Mesenchymal stem cell (in vitro differentiated cells and primary cell): Measurements from ENCODE around the gene TIMM29. TPM values are rescaled to one million over a fixed set of nuclear protein-coding genes. Genes with fewer than 3 reads are reported as not detected.

Experiments
- DNase-seq: peaks from one replicate; pipeline ENCODE4 v3.0.0-alpha.2; 2013
- H2AFZ ChIP-seq: one replicate; pipeline ENCODE4 v1.6.1; 2013; ENCODE audit warnings: low read depth, mild to moderate bottlenecking, control low read depth, inconsistent platforms, low read length, moderate library complexity
- H2AK5ac ChIP-seq: 2 replicates; pipeline ENCODE4 v1.6.1; 2013; ENCODE audit warnings: low read length, moderate library complexity, mild to moderate bottlenecking, inconsistent platforms; ENCODE audit not compliant: severe bottlenecking
- H2BK120ac ChIP-seq: one replicate; pipeline ENCODE4 v1.6.1; 2013; ENCODE audit warnings: low read depth, mild to moderate bottlenecking, inconsistent platforms, low read length, moderate library complexity
- H2BK12ac ChIP-seq, 2 experiments: one replicate each; pipeline ENCODE4 v1.6.1; 2013; ENCODE audit warnings: inconsistent platforms in 2 of 2, low read length in 2 of 2, mild to moderate bottlenecking in 2 of 2, moderate library complexity in 2 of 2, control low read depth in 1 of 2
- H2BK15ac ChIP-seq: one replicate; pipeline ENCODE4 v1.6.1; 2013; ENCODE audit warnings: mild to moderate bottlenecking, low read depth, inconsistent platforms; ENCODE audit not compliant: poor library complexity, severe bottlenecking
- H2BK5ac ChIP-seq: 2 replicates; pipeline ENCODE4 v1.6.1; 2013; ENCODE audit warnings: low read depth, mild to moderate bottlenecking, low read length, control low read depth, inconsistent platforms; ENCODE audit not compliant: poor library complexity, severe bottlenecking
- H3K14ac ChIP-seq, 2 experiments: one replicate each; pipeline ENCODE4 v1.6.1; 2013; ENCODE audit warnings: inconsistent platforms in 2 of 2, low read length in 2 of 2, control low read depth in 1 of 2, mild to moderate bottlenecking in 1 of 2, moderate library complexity in 1 of 2
- H3K18ac ChIP-seq, 2 experiments: one replicate each; pipeline ENCODE4 v1.6.1; 2013; ENCODE audit warnings: inconsistent platforms in 2 of 2, low read length in 2 of 2, control low read depth in 1 of 2, low read depth in 1 of 2, mild to moderate bottlenecking in 1 of 2
- H3K23ac ChIP-seq, 2 experiments: one replicate each; pipeline ENCODE4 v1.6.1; 2013; ENCODE audit warnings: inconsistent platforms in 2 of 2, low read length in 2 of 2, mild to moderate bottlenecking in 2 of 2, moderate library complexity in 2 of 2, control low read depth in 1 of 2
- H3K27ac ChIP-seq: 2 replicates; pipeline ENCODE4 v1.5.1; 2013; ENCODE audit warnings: mild to moderate bottlenecking, moderate library complexity, low read length, control low read depth, inconsistent platforms; ENCODE audit not compliant: poor library complexity, severe bottlenecking
- H3K27me3 ChIP-seq, 2 experiments: 2 replicates each; pipeline versions ENCODE4 v1.6.1 to v1.7.0; 2013; ENCODE audit warnings: low read length in 2 of 2, mild to moderate bottlenecking in 2 of 2, moderate library complexity in 2 of 2, control low read depth in 1 of 2, inconsistent platforms in 1 of 2; ENCODE audit not compliant: control insufficient read depth in 1 of 2, insufficient read depth in 1 of 2
- H3K36me3 ChIP-seq, 2 experiments: 2 replicates each; pipeline versions ENCODE4 v1.6.1 to v1.7.0; 2013; ENCODE audit warnings: low read length in 2 of 2, control low read depth in 1 of 2, inconsistent platforms in 1 of 2, low read depth in 1 of 2, mild to moderate bottlenecking in 1 of 2; ENCODE audit not compliant: insufficient read depth in 2 of 2, control insufficient read depth in 1 of 2
- H3K4ac ChIP-seq, 2 experiments: one replicate each; pipeline ENCODE4 v1.6.1; 2013; ENCODE audit warnings: inconsistent platforms in 2 of 2, low read length in 2 of 2, mild to moderate bottlenecking in 2 of 2, moderate library complexity in 2 of 2, control low read depth in 1 of 2, low read depth in 1 of 2
- H3K4me1 ChIP-seq: 2 replicates; pipeline ENCODE4 v1.6.1; 2013; ENCODE audit warnings: low read depth, low read length, control low read depth; ENCODE audit not compliant: control insufficient read depth, insufficient read depth
- H3K4me2 ChIP-seq: 2 replicates; pipeline ENCODE4 v1.6.1; 2013; ENCODE audit warnings: low read length, mild to moderate bottlenecking, inconsistent platforms; ENCODE audit not compliant: poor library complexity, severe bottlenecking
- H3K4me3 ChIP-seq, 2 experiments: 2 replicates each; pipeline versions ENCODE4 v1.5.1 to v1.7.0; 2013; ENCODE audit warnings: low read length in 2 of 2, mild to moderate bottlenecking in 2 of 2, control low read depth in 1 of 2, low read depth in 1 of 2; ENCODE audit not compliant: insufficient read depth in 1 of 2
- H3K79me1 ChIP-seq: replicated peaks from 2 replicates; pipeline ENCODE4 v1.6.1; 2013; ENCODE audit warnings: mild to moderate bottlenecking, control low read depth, low read length, inconsistent platforms; ENCODE audit not compliant: poor library complexity, severe bottlenecking
- H3K9ac ChIP-seq: 2 replicates; pipeline ENCODE4 v1.7.0; 2013; ENCODE audit warnings: mild to moderate bottlenecking, low read length, moderate library complexity
- H3K9me3 ChIP-seq: 2 replicates; pipeline ENCODE4 v1.7.0; 2013; ENCODE audit warnings: mild to moderate bottlenecking, low read length; ENCODE audit not compliant: control insufficient read depth
- H4K8ac ChIP-seq: one replicate; pipeline ENCODE4 v1.6.1; 2013; ENCODE audit warnings: inconsistent platforms, mild to moderate bottlenecking, low read length, moderate library complexity
- H4K91ac ChIP-seq: one replicate; pipeline ENCODE4 v1.6.1; 2013; ENCODE audit warnings: mild to moderate bottlenecking, low read length, inconsistent platforms
- WGBS: methylation state at CpG from one replicate; pipeline ENCODE4 v1.1.7; 2013; ENCODE audit warnings: mixed read lengths; 5-methylcytosine and 5-hydroxymethylcytosine counted together
- polyA plus RNA-seq, 2 experiments: library from polyadenylated mRNA; stranded (reverse); fragments of 200-250 nt; gene quantifications; one replicate each; pipeline ENCODE4 v1.2.3, GENCODE V29; 2013

The TIMM29 gene
- 20.0 TPM for polyA plus RNA-seq (2013, experiment 1 of 2)
- 22.7 TPM for polyA plus RNA-seq (2013, experiment 2 of 2)

DNA sequence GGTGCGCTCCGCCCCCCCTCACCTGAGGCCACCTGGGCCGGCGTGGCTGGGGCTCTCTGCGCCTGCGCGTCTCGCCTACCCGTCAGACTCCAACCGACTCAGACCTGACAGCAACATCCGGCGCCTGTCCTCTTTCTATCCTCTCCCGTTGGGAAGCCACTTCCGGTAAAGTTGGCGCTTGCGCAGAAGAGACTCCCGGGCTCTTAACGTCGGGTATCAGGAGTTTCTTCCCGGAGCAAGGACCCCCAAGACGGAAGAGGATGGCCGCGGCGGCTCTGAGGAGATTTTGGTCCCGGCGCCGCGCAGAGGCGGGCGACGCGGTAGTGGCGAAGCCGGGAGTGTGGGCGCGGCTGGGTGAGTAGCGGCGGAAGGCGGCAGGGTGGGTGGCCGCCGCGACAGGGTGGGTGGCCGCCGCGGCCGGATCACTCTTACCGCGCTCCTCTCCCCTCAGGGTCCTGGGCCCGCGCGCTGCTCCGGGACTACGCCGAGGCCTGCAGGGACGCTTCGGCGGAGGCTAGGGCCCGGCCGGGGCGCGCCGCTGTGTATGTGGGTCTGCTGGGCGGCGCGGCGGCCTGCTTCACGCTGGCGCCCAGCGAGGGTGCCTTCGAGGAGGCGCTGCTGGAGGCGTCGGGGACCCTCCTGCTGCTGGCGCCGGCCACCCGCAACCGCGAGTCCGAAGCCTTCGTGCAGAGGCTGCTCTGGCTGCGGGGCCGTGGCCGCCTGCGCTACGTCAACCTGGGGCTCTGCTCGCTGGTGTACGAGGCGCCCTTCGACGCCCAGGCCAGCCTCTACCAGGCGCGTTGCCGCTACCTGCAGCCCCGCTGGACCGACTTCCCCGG, at the start of gene TIMM29, which contains the start of gene YIPF2:
TIMM29 (plus strand) TSS at position 249 of the 839 bp plus-strand sequence; CDS start at position 261, 12 bp downstream.
YIPF2 (minus strand) TSS at position 77 of the 839 bp plus-strand sequence. CDS start 229 bp downstream, outside the sequence.
- Histone ChIP-seq H3K4me2 (peak within 1 kb of the TSS; percentile 98), H3K36me3 (peaks cover 26 to 46% of the 10 kb centered on the region in 2 experiments), H3K23ac (peak within 1 kb of the TSS in 1 of 2 experiments; percentile 92), H2BK120ac (peak within 1 kb of the TSS; percentile 84), H3K79me1 (peaks cover 34% of the 10 kb centered on the region), H4K8ac (peak within 1 kb of the TSS; percentile 99), H2BK15ac (peak within 1 kb of the TSS; percentile 39), H3K27me3 (no peaks in the 10 kb centered on the region), H2AFZ (peak within 1 kb of the TSS; percentile 36), H3K18ac (peak within 1 kb of the TSS; percentile 85 to 94), H3K4me1 (peaks cover 19% of the 10 kb centered on the region), H3K14ac (peak within 1 kb of the TSS in 1 of 2 experiments; percentile 87), H3K9ac (peak within 1 kb of the TSS; percentile 92), H4K91ac (peak within 1 kb of the TSS; percentile 90), H2BK5ac (no peak within 1 kb of the TSS), H3K27ac (no peak within 1 kb of the TSS), H3K4ac (peak within 1 kb of the TSS; percentile 91 to 99), H3K9me3 (no peaks in the 10 kb centered on the region), H2AK5ac (peak within 1 kb of the TSS; percentile 87), H2BK12ac (peak within 1 kb of the TSS; percentile 31 to 76), H3K4me3 (peak within 1 kb of the TSS; percentile 93 to 95)
- 1% methylated on average over 58 of the region's 96 CpGs for WGBS
- peak; percentile 98 for DNase-seq

DNA sequence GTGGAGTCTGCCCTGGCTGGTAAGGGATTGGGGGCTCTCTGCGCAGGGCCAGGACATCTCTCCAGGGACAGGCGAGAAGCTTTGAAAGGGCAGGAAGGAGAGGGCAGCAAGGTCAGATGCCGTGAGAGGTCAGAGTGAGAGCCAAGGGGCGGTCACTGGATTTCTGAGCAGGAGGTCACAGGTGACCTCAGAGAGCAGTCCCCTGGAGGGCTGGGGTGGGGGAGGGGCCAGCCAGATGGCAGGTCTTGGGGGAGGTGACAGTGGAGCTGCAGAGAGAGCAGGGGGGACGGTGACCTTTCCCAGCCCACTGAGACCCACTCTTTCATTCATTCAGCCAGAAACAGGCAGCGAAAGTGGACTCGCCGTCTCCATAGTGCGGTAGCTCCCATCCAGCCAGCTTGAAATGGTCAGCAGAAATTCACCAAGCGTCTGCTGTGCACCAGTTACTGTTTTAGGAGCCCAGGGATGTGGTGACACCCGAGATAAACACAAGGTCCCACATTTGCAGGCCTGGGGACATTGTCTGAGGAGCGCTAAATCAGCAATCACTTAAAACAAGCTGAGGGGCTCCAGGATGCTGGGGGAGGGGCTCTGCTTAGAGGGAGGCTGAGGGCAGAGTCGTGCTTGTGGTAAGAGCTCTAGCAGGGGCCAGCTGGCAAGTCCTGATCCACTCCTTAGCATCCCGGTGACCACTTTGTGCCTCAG, 47.1 kb upstream of the TIMM29 start:
- H3K4me2 ChIP-seq: no peak overlapping the region
- no peak overlapping the region for H4K91ac ChIP-seq
- H4K8ac ChIP-seq: peak overlapping the region; percentile 32
- H3K4me1 ChIP-seq: peaks cover 33% of the 10 kb centered on the region
- H2AFZ ChIP-seq: no peak overlapping the region
- 41% methylated on average over 14 of the region's 14 CpGs for WGBS
- H2BK12ac ChIP-seq: peak overlapping the region; percentile 43 to 60
- no peak overlapping the region for H3K14ac ChIP-seq
- no peak overlapping the region for H3K27ac ChIP-seq
- no peak overlapping the region for H2AK5ac ChIP-seq
- H3K4me3 ChIP-seq: no peak overlapping the region
- H3K9ac ChIP-seq: no peak overlapping the region
- no peak overlapping the region for H3K4ac ChIP-seq
- no peak for DNase-seq
- H3K36me3 ChIP-seq: peaks cover 0 to 11% of the 10 kb centered on the region in 2 experiments
- peaks cover 48% of the 10 kb centered on the region for H3K79me1 ChIP-seq
- H2BK15ac ChIP-seq: no peak overlapping the region
- H3K23ac ChIP-seq: peak overlapping the region in 1 of 2 experiments; percentile 57
- H3K18ac ChIP-seq: peak overlapping the region in 1 of 2 experiments; percentile 67
- H3K27me3 ChIP-seq: no peaks in the 10 kb centered on the region
- H2BK5ac ChIP-seq: no peak overlapping the region
- H3K9me3 ChIP-seq: no peaks in the 10 kb centered on the region
- H2BK120ac ChIP-seq: no peak overlapping the region

DNA sequence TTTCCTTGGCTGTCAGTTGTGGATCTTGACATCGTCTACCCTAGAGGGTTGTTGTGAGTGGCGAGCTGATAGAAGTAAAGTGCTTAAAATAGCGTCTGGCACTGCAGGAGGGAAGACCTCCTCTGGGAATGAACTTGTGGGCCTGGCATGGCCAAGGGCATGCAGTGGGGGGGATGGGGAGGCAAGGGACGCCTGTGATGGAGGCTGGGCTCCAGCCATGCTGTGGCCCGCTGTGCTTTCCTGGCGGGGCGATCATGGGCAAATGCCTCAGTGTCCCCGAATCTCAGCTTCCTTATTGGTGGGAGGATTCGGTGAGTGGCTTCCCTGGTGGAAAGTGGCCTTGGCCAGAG, 46.5 kb upstream of the TIMM29 start:
- peak overlapping the region in 1 of 2 experiments; percentile 57 for H3K23ac ChIP-seq
- H3K14ac ChIP-seq: no peak overlapping the region
- H4K8ac ChIP-seq: peak overlapping the region; percentile 32
- H3K4ac ChIP-seq: no peak overlapping the region
- H2BK15ac ChIP-seq: no peak overlapping the region
- peak overlapping the region; percentile 43 to 60 for H2BK12ac ChIP-seq
- H3K4me1 ChIP-seq: peaks cover 34% of the 10 kb centered on the region
- H3K18ac ChIP-seq: peak overlapping the region in 1 of 2 experiments; percentile 46
- H3K27me3 ChIP-seq: no peaks in the 10 kb centered on the region
- no peak overlapping the region for H3K4me2 ChIP-seq
- no peak overlapping the region for H2AFZ ChIP-seq
- DNase-seq: no peak
- H2AK5ac ChIP-seq: no peak overlapping the region
- H2BK5ac ChIP-seq: no peak overlapping the region
- H4K91ac ChIP-seq: peak overlapping the region; percentile 40
- peaks cover 0 to 14% of the 10 kb centered on the region in 2 experiments for H3K36me3 ChIP-seq
- no peak overlapping the region for H3K4me3 ChIP-seq
- H3K9me3 ChIP-seq: no peaks in the 10 kb centered on the region
- H2BK120ac ChIP-seq: no peak overlapping the region
- no peak overlapping the region for H3K27ac ChIP-seq
- no peak overlapping the region for H3K9ac ChIP-seq
- WGBS: 78% methylated on average over 9 of the region's 9 CpGs
- peaks cover 49% of the 10 kb centered on the region for H3K79me1 ChIP-seq

- Histone ChIP-seq H3K23ac (no peak overlapping the region), H2BK120ac (no peak overlapping the region), H3K27me3 (no peaks in the 10 kb centered on the region), H2AFZ (no peak overlapping the region), H2BK15ac (peak overlapping the region; percentile 12), H2BK12ac (no peak overlapping the region), H3K4me1 (peaks cover 43% of the 10 kb centered on the region), H4K8ac (no peak overlapping the region), H3K27ac (no peak overlapping the region), H3K14ac (no peak overlapping the region), H3K9ac (peak overlapping the region; percentile 21), H3K4ac (no peak overlapping the region), H3K36me3 (peaks cover 0 to 20% of the 10 kb centered on the region in 2 experiments), H2AK5ac (no peak overlapping the region), H3K79me1 (peaks cover 56% of the 10 kb centered on the region), H3K4me3 (no peak overlapping the region), H3K9me3 (no peaks in the 10 kb centered on the region), H4K91ac (no peak overlapping the region), H3K18ac (no peak overlapping the region), H3K4me2 (no peak overlapping the region), H2BK5ac (no peak overlapping the region)
- 28% methylated on average over 2 of the region's 2 CpGs for WGBS
- DNase-seq: peak; percentile 89
Measured at GRCh38 chr19:10884274-10884673, 44.3 kb upstream of the TIMM29 start.
